ENCODE data around the gene GXYLT1. TPM values are rescaled to one million over a fixed set of nuclear protein-coding genes. Genes with fewer than 3 reads are reported as not detected.

Gene GXYLT1
- total RNA-seq, 2 experiments from 2014 or later, result 8.4 to 8.7 TPM

- Mint-ChIP-seq H3K4me3 (no peak overlapping the region), H3K36me3 (peaks cover 18% of the 10 kb centered on the region), H3K9me3 (ENCODE audit: low read depth) (no peaks in the 10 kb centered on the region), H3K27ac (no peak overlapping the region), H3K27me3 (no peaks in the 10 kb centered on the region), H3K4me1 (peaks cover 9% of the 10 kb centered on the region)
- CTCF ChIA-PET, result interaction anchor here (0.7 kb wide), 1 partner anchor 448 kb away, joined by 5 read pairs; no protein-coding TSS in a partner anchor
- ATAC-seq (no peak), DNase-seq (no peak)
Measured at GRCh38 chr12:42167711-42168110, 23.0 kb upstream of the GXYLT1 start.

GRCh38 chr12:42166501-42166900 lies 21.8 kb upstream of the GXYLT1 start:
- H3K27me3 Mint-ChIP-seq, result no peaks in the 10 kb centered on the region
- H3K4me3 Mint-ChIP-seq, result no peak overlapping the region
- no peak for ATAC-seq
- peaks cover 16% of the 10 kb centered on the region for H3K4me1 Mint-ChIP-seq
- peaks cover 19% of the 10 kb centered on the region for H3K36me3 Mint-ChIP-seq
- no peaks in the 10 kb centered on the region for H3K9me3 Mint-ChIP-seq (ENCODE audit: low read depth)
- CTCF ChIA-PET, result no interaction called here
- H3K27ac Mint-ChIP-seq, result no peak overlapping the region
- no peak for DNase-seq

GRCh38 chr12:42163913-42164312 lies 19.2 kb upstream of the GXYLT1 start:
- H3K9me3 Mint-ChIP-seq (ENCODE audit: low read depth), result no peaks in the 10 kb centered on the region
- H3K4me3 Mint-ChIP-seq, result no peak overlapping the region
- H3K4me1 Mint-ChIP-seq, result peaks cover 21% of the 10 kb centered on the region
- H3K27me3 Mint-ChIP-seq, result no peaks in the 10 kb centered on the region
- no peak for ATAC-seq
- H3K36me3 Mint-ChIP-seq, result peaks cover 15% of the 10 kb centered on the region
- H3K27ac Mint-ChIP-seq, result no peak overlapping the region
- DNase-seq, result no peak
- CTCF ChIA-PET, result no interaction called here

GRCh38 chr12:42162965-42163364 lies 18.3 kb upstream of the GXYLT1 start:
- no peak overlapping the region for H3K27ac Mint-ChIP-seq
- no peak overlapping the region for H3K4me3 Mint-ChIP-seq

GRCh38 chr12:42162193-42162592 lies 17.5 kb upstream of the GXYLT1 start:
- CTCF ChIA-PET, result no interaction called here
- peaks cover 13% of the 10 kb centered on the region for H3K36me3 Mint-ChIP-seq
- DNase-seq (no peak), ATAC-seq (no peak)
- no peaks in the 10 kb centered on the region for H3K9me3 Mint-ChIP-seq (ENCODE audit: low read depth)
- no peaks in the 10 kb centered on the region for H3K27me3 Mint-ChIP-seq
- H3K4me1 Mint-ChIP-seq, result peaks cover 21% of the 10 kb centered on the region
- no peak overlapping the region for H3K4me3 Mint-ChIP-seq
- H3K27ac Mint-ChIP-seq, result no peak overlapping the region

More at GRCh38 chr12:42162965-42163364, 18.3 kb upstream of the GXYLT1 start:
- no peak for ATAC-seq
- H3K27me3 Mint-ChIP-seq, result no peaks in the 10 kb centered on the region
- CTCF ChIA-PET, result interaction anchor here (1.1 kb wide), 1 partner anchor 9 kb away, joined by 3 read pairs; no protein-coding TSS in a partner anchor
- no peaks in the 10 kb centered on the region for H3K9me3 Mint-ChIP-seq (ENCODE audit: low read depth)
- H3K4me1 Mint-ChIP-seq, result peaks cover 21% of the 10 kb centered on the region
- DNase-seq, result no peak
- H3K36me3 Mint-ChIP-seq, result peaks cover 13% of the 10 kb centered on the region

- no peaks in the 10 kb centered on the region for H3K27me3 Mint-ChIP-seq
- H3K4me1 Mint-ChIP-seq, result peaks cover 20% of the 10 kb centered on the region
- peak overlapping the region; percentile 41 for H3K27ac Mint-ChIP-seq
- ATAC-seq (no peak), DNase-seq (no peak)
- H3K36me3 Mint-ChIP-seq, result peaks cover 11% of the 10 kb centered on the region
- no peak overlapping the region for H3K4me3 Mint-ChIP-seq
- CTCF ChIA-PET, result no interaction called here
- no peaks in the 10 kb centered on the region for H3K9me3 Mint-ChIP-seq (ENCODE audit: low read depth)
Measured at GRCh38 chr12:42161529-42161928, 16.9 kb upstream of the GXYLT1 start.

GRCh38 chr12:42156232-42156631 lies 11.6 kb upstream of the GXYLT1 start:
- DNase-seq (no peak), ATAC-seq (no peak)
- H3K36me3 Mint-ChIP-seq, result peaks cover 4% of the 10 kb centered on the region
- no peak overlapping the region for H3K27ac Mint-ChIP-seq
- peaks cover 4% of the 10 kb centered on the region for H3K4me1 Mint-ChIP-seq
- H3K27me3 Mint-ChIP-seq, result no peaks in the 10 kb centered on the region
- no peak overlapping the region for H3K4me3 Mint-ChIP-seq
- CTCF ChIA-PET, result no interaction called here
- no peaks in the 10 kb centered on the region for H3K9me3 Mint-ChIP-seq (ENCODE audit: low read depth)

- Mint-ChIP-seq H3K4me1 (peaks cover 32% of the 10 kb centered on the region), H3K36me3 (peaks cover 3% of the 10 kb centered on the region), H3K9me3 (ENCODE audit: low read depth) (no peaks in the 10 kb centered on the region), H3K27me3 (no peaks in the 10 kb centered on the region), H3K4me3 (peak overlapping the region; percentile 90), H3K27ac (peak overlapping the region; percentile 84)
- no peak for ATAC-seq
- no peak for DNase-seq
- CTCF ChIA-PET, result interaction anchor here (0.8 to 1.5 kb wide), 6 partner anchors 13 to 226 kb away, joined by 3 to 6 read pairs (median 4); no protein-coding TSS in a partner anchor
Measured at GRCh38 chr12:42145552-42146215, 1.0 kb upstream of the GXYLT1 start.

- Mint-ChIP-seq H3K4me3 (peak overlapping the region; percentile 90), H3K27ac (peak overlapping the region; percentile 84), H3K9me3 (ENCODE audit: low read depth) (no peaks in the 10 kb centered on the region), H3K4me1 (peaks cover 36% of the 10 kb centered on the region), H3K36me3 (peaks cover 3% of the 10 kb centered on the region), H3K27me3 (no peaks in the 10 kb centered on the region)
- DNase-seq (no peak), ATAC-seq (peak; percentile 2)
- CTCF ChIA-PET, result interaction anchor here (0.8 to 1.5 kb wide), 6 partner anchors 13 to 227 kb away, joined by 3 to 6 read pairs (median 4); no protein-coding TSS in a partner anchor
Measured at GRCh38 chr12:42145197-42145549, 499 bp upstream of the GXYLT1 start.

GRCh38 chr12:42144158-42144407 lies 591 bp downstream of the GXYLT1 start:
- peak overlapping the region; percentile 81 for H3K27ac Mint-ChIP-seq
- H3K4me3 Mint-ChIP-seq, result peak overlapping the region; percentile 90
- ATAC-seq (no peak), DNase-seq (no peak)
- CTCF ChIA-PET, result interaction anchor here (0.9 kb wide), 1 partner anchor 25 kb away, joined by 3 read pairs; no protein-coding TSS in a partner anchor
- H3K27me3 Mint-ChIP-seq, result no peaks in the 10 kb centered on the region
- peaks cover 3% of the 10 kb centered on the region for H3K36me3 Mint-ChIP-seq
- peaks cover 38% of the 10 kb centered on the region for H3K4me1 Mint-ChIP-seq
- no peaks in the 10 kb centered on the region for H3K9me3 Mint-ChIP-seq (ENCODE audit: low read depth)

GRCh38 chr12:42143452-42144157 lies 1.1 kb downstream of the GXYLT1 start:
- Mint-ChIP-seq H3K36me3 (peaks cover 3% of the 10 kb centered on the region), H3K27ac (peak overlapping the region; percentile 81), H3K4me1 (peaks cover 38% of the 10 kb centered on the region), H3K4me3 (peak overlapping the region; percentile 90), H3K27me3 (no peaks in the 10 kb centered on the region), H3K9me3 (ENCODE audit: low read depth) (no peaks in the 10 kb centered on the region)
- DNase-seq (no peak), ATAC-seq (no peak)
- CTCF ChIA-PET, result no interaction called here

GRCh38 chr12:42141981-42142606 lies 2.6 kb downstream of the GXYLT1 start:
- DNase-seq (no peak), ATAC-seq (no peak)
- Mint-ChIP-seq H3K27me3 (no peaks in the 10 kb centered on the region), H3K36me3 (peaks cover 3% of the 10 kb centered on the region), H3K27ac (no peak overlapping the region), H3K4me1 (peaks cover 38% of the 10 kb centered on the region), H3K4me3 (no peak overlapping the region), H3K9me3 (ENCODE audit: low read depth) (no peaks in the 10 kb centered on the region)
- CTCF ChIA-PET, result interaction anchor here (1.5 kb wide), 1 partner anchor 190 kb away, joined by 4 read pairs; no protein-coding TSS in a partner anchor

GRCh38 chr12:42140901-42141300 lies 3.8 kb downstream of the GXYLT1 start:
- no peak overlapping the region for H3K27ac Mint-ChIP-seq
- CTCF ChIA-PET, result interaction anchor here (0.5 to 1.5 kb wide), 3 partner anchors 24 to 633 kb away, joined by 3 to 4 read pairs (median 3); no protein-coding TSS in a partner anchor

More at GRCh38 chr12:42140901-42141300, 3.8 kb downstream of the GXYLT1 start:
- H3K4me1 Mint-ChIP-seq, result peaks cover 35% of the 10 kb centered on the region
- H3K4me3 Mint-ChIP-seq, result no peak overlapping the region
- no peak for DNase-seq
- no peaks in the 10 kb centered on the region for H3K9me3 Mint-ChIP-seq (ENCODE audit: low read depth)
- H3K36me3 Mint-ChIP-seq, result peaks cover 3% of the 10 kb centered on the region
- no peaks in the 10 kb centered on the region for H3K27me3 Mint-ChIP-seq
- no peak for ATAC-seq
